H1 (cell line): ENCODE measurements around the gene PDZD2. TPM values are rescaled to one million over a fixed set of nuclear protein-coding genes. Genes with fewer than 3 reads are reported as not detected.

Source experiments
- BCL11A ChIP-seq, 2 experiments: IDR thresholded peaks; one replicate each; pipeline ENCODE4 v1.6.1; 2011; ENCODE audit warnings: low read depth in 2 of 2, low read length in 2 of 2, mild to moderate bottlenecking in 2 of 2
- CHD7 ChIP-seq: fragments of 300-600 bp; sonication (generic); IDR thresholded peaks from 2 replicates; pipeline ENCODE4 v1.7.1; 2012; ENCODE audit warnings: low read length, moderate library complexity, mild to moderate bottlenecking, inconsistent platforms; ENCODE audit not compliant: insufficient replicate concordance
- FOSL1 ChIP-seq: IDR thresholded peaks from 2 replicates; pipeline ENCODE4 v1.6.1; 2011; ENCODE audit warnings: mild to moderate bottlenecking, low read depth, low read length, moderate library complexity; ENCODE audit not compliant: insufficient read depth
- GABPA ChIP-seq: IDR thresholded peaks from 2 replicates; pipeline ENCODE4 v1.6.1; 2011; ENCODE audit warnings: mild to moderate bottlenecking, low read length, moderate library complexity, borderline replicate concordance; ENCODE audit not compliant: insufficient read depth
- HDAC2 ChIP-seq, 2 experiments: fragments of 300-600 bp in 1 of 2; sonication (generic) in 1 of 2; IDR thresholded peaks; 2 replicates each; pipeline ENCODE4 v1.6.1; 2011 to 2012; ENCODE audit warnings: low read depth in 2 of 2, low read length in 2 of 2, mild to moderate bottlenecking in 2 of 2, moderate library complexity in 2 of 2, borderline replicate concordance in 1 of 2, inconsistent platforms in 1 of 2
- HDAC6 ChIP-seq: IDR thresholded peaks from one replicate; pipeline ENCODE4 v1.7.1; 2012; ENCODE audit warnings: low read depth, mild to moderate bottlenecking, inconsistent platforms, low read length, moderate library complexity
- JUND ChIP-seq: IDR thresholded peaks from 2 replicates; pipeline ENCODE4 v1.6.1; 2011; ENCODE audit warnings: mild to moderate bottlenecking, improper control_type of control experiment, low read length
- KDM5A ChIP-seq: fragments of 200-600 bp; IDR thresholded peaks from 2 replicates; pipeline ENCODE4 v1.7.1; 2012; ENCODE audit warnings: mild to moderate bottlenecking, low read length, inconsistent platforms, mixed read lengths
- SIX5 ChIP-seq: IDR thresholded peaks from 2 replicates; pipeline ENCODE4 v1.6.1; 2011; ENCODE audit warnings: mild to moderate bottlenecking, low read depth, low read length
- SP4 ChIP-seq: IDR thresholded peaks from 2 replicates; pipeline ENCODE4 v1.6.1; 2012; ENCODE audit warnings: low read length, inconsistent platforms
- USF2 ChIP-seq: IDR thresholded peaks from 2 replicates; pipeline ENCODE4 v1.6.1; 2011; ENCODE audit warnings: low read length, improper control_type of control experiment
- polyA plus RNA-seq, 7 experiments: library from polyadenylated mRNA; depleted of rRNA in 3 of 7; stranded (reverse) in 5 of 7; unstranded in 2 of 7; fragments of >200 nt in 5 of 7; fragments of 200-250 nt in 2 of 7; gene quantifications; 1 replicate in 5 of 7; 2 replicates in 1 of 7; 4 replicates in 1 of 7; pipeline versions ENCODE4 v1.2.1 to v1.2.3, GENCODE V29; 2011 to 2013; ENCODE audit warnings: missing spikeins in 2 of 7, mixed read lengths in 2 of 7
- total RNA-seq: library from RNA; stranded (reverse); fragmentation: NEBNext Ultra II Directional; extraction: Animal tissue kit (Norgen Biotek cat#: 25700); gene quantifications from 2 replicates; pipeline ENCODE4 v1.2.1, GENCODE V29; 2021

PDZD2 gene
- total and polyA plus RNA-seq, 2 of the 8 experiments (the other 6 are each of a cell fraction or from before 2014, with no cell fraction given) = 1.2 to 6.8 TPM

- no peak for TF ChIP-seq CHD7
- no peak for TF ChIP-seq BCL11A (IDR thresholded peaks at IDR 0.05; ENCODE audit: low read depth in 2 of 2, low read length in 2 of 2)
- no peak for TF ChIP-seq SIX5
- TF ChIP-seq HDAC6 = no peak
- TF ChIP-seq SP4 = no peak
- TF ChIP-seq USF2 = no peak
- no peak for TF ChIP-seq KDM5A
- TF ChIP-seq HDAC2 (IDR thresholded peaks at IDR 0.05; ENCODE audit: borderline replicate concordance in 1 of 2, low read depth in 2 of 2, low read length in 2 of 2) = no peak
- no peak for TF ChIP-seq GABPA
- TF ChIP-seq JUND = no peak
- no peak for TF ChIP-seq FOSL1
Measured at GRCh38 chr5:31754358-31754704, 115.4 kb downstream of the PDZD2 start (continued).
